SK-N-SH treated with all-trans-retinoic acid at 6 μM for 48 hours (cell line): ENCODE measurements around the gene CDYL.

Experiments
- ATAC-seq: fragments of 200-7000 bp; cut with Tn5 transposase; 3 replicates; pipeline ENCODE4 v1.9.1; 2020; ENCODE audit warnings: mild to moderate bottlenecking, moderate library complexity
- BACH2 ChIP-seq: fragments of 250-450 bp; sonication (Bioruptor Pico); IDR thresholded peaks from 2 replicates; pipeline ENCODE4 v1.9.0; 2021; ENCODE audit warnings: mild to moderate bottlenecking, borderline replicate concordance
- CREB5 ChIP-seq: fragments of 250-450 bp; sonication (Bioruptor Pico); IDR thresholded peaks from 2 replicates; pipeline ENCODE4 v1.5.1; 2020; ENCODE audit warnings: low read depth, mild to moderate bottlenecking, moderate library complexity
- CSDC2 ChIP-seq: fragments of 250-450 bp; sonication (Bioruptor Pico); IDR thresholded peaks from 2 replicates; pipeline ENCODE4 v1.5.0; 2020; ENCODE audit warnings: mild to moderate bottlenecking, moderate library complexity
- ESRRG ChIP-seq: fragments of 250-450 bp; sonication (Bioruptor Pico); IDR thresholded peaks from 2 replicates; pipeline ENCODE4 v1.6.1; 2021; ENCODE audit warnings: mild to moderate bottlenecking
- GLIS3 ChIP-seq: fragments of 250-450 bp; sonication (Bioruptor Pico); IDR thresholded peaks from 2 replicates; pipeline ENCODE4 v1.5.0; 2020; ENCODE audit warnings: mild to moderate bottlenecking, moderate library complexity
- OSR1 ChIP-seq: fragments of 250-450 bp; sonication (Bioruptor Pico); IDR thresholded peaks from 2 replicates; pipeline ENCODE4 v1.8.0; 2022; ENCODE audit warnings: moderate library complexity, mild to moderate bottlenecking, inconsistent platforms
- POU6F1 ChIP-seq: fragments of 250-450 bp; sonication (Bioruptor Pico); IDR thresholded peaks from 2 replicates; pipeline ENCODE4 v1.8.0; 2021; ENCODE audit warnings: low read depth, mild to moderate bottlenecking, moderate library complexity, borderline replicate concordance
- RARB ChIP-seq: fragments of 250-450 bp; sonication (Bioruptor Pico); IDR thresholded peaks from 2 replicates; pipeline ENCODE4 v1.8.0; 2021; ENCODE audit warnings: mild to moderate bottlenecking, moderate library complexity
- SNAI2 ChIP-seq: fragments of 250-450 bp; sonication (Bioruptor Pico); IDR thresholded peaks from 2 replicates; pipeline ENCODE4 v1.5.0; 2020; ENCODE audit warnings: mild to moderate bottlenecking, moderate library complexity
- TOX ChIP-seq: fragments of 250-450 bp; sonication (Bioruptor Pico); IDR thresholded peaks from 2 replicates; pipeline ENCODE4 v1.8.0; 2021; ENCODE audit warnings: mild to moderate bottlenecking, moderate library complexity, borderline replicate concordance
- ZC3H10 ChIP-seq: fragments of 250-450 bp; sonication (Bioruptor Pico); IDR thresholded peaks from 2 replicates; pipeline ENCODE4 v1.5.1; 2021; ENCODE audit warnings: mild to moderate bottlenecking, moderate library complexity
- ZFP3 ChIP-seq: fragments of 250-450 bp; sonication (Bioruptor Pico); IDR thresholded peaks from 2 replicates; pipeline ENCODE4 v1.5.0; 2020; ENCODE audit warnings: mild to moderate bottlenecking, moderate library complexity
- ZFP30 ChIP-seq: fragments of 450-650 bp; formaldehyde crosslinking; IDR thresholded peaks from 2 replicates; pipeline ENCODE4 v1.5.0; 2022; ENCODE audit warnings: mild to moderate bottlenecking, moderate library complexity
- ZNF565 ChIP-seq: fragments of 450-650 bp; formaldehyde crosslinking; conservative IDR thresholded peaks from 2 replicates; pipeline ENCODE4 v1.5.0; 2020; ENCODE audit warnings: low read depth, mild to moderate bottlenecking, moderate library complexity
- ZNF70 ChIP-seq: fragments of 450-650 bp; formaldehyde crosslinking; IDR thresholded peaks from 2 replicates; pipeline ENCODE4 v1.5.0; 2020; ENCODE audit warnings: mild to moderate bottlenecking, moderate library complexity
- ZNF8 ChIP-seq: fragments of 450-650 bp; formaldehyde crosslinking; IDR thresholded peaks from 2 replicates; pipeline ENCODE4 v1.5.0; 2020; ENCODE audit warnings: mild to moderate bottlenecking, moderate library complexity
- TF ChIP-seq, protein P1 (sequence below): fragments of 250-450 bp; sonication (Bioruptor Pico); IDR thresholded peaks from 2 replicates; pipeline ENCODE4 v1.8.0; 2020; ENCODE audit warnings: mild to moderate bottlenecking, moderate library complexity, borderline replicate concordance
- TF ChIP-seq, protein P2 (sequence below): fragments of 250-450 bp; sonication (Bioruptor Pico); IDR thresholded peaks from 2 replicates; pipeline ENCODE4 v1.5.0; 2020; ENCODE audit warnings: mild to moderate bottlenecking, moderate library complexity

The CDYL gene

DNA sequence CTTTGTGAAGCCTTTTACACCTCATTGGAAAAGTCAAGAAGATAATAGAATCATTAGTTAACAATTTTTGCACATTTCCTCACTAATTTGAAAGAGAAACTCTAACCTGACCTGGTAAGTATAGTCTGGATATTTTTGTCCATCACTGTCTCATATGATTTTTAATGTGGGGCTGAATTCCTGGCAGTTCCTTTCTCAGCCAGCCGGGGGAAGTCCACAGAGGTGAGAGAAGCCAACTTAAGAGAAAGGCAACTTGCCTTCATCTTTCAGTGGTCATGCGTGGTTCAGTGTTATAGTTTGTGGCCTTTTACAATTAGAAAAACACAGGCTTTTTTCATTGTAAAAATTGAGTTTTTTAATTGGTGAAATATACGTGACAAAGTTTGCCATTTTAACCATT, 80.6 kb downstream of the CDYL start:
- no peak for ATAC-seq
- TF ChIP-seq CSDC2 (CRISPR knock-in tag) (no peak), ZC3H10 (CRISPR knock-in tag) (no peak), TOX (CRISPR knock-in tag) (no peak), RARB (CRISPR knock-in tag) (no peak), ESRRG (CRISPR knock-in tag) (no peak), OSR1 (CRISPR knock-in tag) (no peak), CREB5 (no peak), GLIS3 (CRISPR knock-in tag) (no peak), ZNF565 (no peak)
- TF ChIP-seq, protein P1, sequence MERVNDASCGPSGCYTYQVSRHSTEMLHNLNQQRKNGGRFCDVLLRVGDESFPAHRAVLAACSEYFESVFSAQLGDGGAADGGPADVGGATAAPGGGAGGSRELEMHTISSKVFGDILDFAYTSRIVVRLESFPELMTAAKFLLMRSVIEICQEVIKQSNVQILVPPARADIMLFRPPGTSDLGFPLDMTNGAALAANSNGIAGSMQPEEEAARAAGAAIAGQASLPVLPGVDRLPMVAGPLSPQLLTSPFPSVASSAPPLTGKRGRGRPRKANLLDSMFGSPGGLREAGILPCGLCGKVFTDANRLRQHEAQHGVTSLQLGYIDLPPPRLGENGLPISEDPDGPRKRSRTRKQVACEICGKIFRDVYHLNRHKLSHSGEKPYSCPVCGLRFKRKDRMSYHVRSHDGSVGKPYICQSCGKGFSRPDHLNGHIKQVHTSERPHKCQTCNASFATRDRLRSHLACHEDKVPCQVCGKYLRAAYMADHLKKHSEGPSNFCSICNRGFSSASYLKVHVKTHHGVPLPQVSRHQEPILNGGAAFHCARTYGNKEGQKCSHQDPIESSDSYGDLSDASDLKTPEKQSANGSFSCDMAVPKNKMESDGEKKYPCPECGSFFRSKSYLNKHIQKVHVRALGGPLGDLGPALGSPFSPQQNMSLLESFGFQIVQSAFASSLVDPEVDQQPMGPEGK (CRISPR knock-in tag): no peak
- TF ChIP-seq, protein P2, sequence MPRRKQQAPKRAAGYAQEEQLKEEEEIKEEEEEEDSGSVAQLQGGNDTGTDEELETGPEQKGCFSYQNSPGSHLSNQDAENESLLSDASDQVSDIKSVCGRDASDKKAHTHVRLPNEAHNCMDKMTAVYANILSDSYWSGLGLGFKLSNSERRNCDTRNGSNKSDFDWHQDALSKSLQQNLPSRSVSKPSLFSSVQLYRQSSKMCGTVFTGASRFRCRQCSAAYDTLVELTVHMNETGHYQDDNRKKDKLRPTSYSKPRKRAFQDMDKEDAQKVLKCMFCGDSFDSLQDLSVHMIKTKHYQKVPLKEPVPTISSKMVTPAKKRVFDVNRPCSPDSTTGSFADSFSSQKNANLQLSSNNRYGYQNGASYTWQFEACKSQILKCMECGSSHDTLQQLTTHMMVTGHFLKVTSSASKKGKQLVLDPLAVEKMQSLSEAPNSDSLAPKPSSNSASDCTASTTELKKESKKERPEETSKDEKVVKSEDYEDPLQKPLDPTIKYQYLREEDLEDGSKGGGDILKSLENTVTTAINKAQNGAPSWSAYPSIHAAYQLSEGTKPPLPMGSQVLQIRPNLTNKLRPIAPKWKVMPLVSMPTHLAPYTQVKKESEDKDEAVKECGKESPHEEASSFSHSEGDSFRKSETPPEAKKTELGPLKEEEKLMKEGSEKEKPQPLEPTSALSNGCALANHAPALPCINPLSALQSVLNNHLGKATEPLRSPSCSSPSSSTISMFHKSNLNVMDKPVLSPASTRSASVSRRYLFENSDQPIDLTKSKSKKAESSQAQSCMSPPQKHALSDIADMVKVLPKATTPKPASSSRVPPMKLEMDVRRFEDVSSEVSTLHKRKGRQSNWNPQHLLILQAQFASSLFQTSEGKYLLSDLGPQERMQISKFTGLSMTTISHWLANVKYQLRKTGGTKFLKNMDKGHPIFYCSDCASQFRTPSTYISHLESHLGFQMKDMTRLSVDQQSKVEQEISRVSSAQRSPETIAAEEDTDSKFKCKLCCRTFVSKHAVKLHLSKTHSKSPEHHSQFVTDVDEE (CRISPR knock-in tag): no peak

DNA sequence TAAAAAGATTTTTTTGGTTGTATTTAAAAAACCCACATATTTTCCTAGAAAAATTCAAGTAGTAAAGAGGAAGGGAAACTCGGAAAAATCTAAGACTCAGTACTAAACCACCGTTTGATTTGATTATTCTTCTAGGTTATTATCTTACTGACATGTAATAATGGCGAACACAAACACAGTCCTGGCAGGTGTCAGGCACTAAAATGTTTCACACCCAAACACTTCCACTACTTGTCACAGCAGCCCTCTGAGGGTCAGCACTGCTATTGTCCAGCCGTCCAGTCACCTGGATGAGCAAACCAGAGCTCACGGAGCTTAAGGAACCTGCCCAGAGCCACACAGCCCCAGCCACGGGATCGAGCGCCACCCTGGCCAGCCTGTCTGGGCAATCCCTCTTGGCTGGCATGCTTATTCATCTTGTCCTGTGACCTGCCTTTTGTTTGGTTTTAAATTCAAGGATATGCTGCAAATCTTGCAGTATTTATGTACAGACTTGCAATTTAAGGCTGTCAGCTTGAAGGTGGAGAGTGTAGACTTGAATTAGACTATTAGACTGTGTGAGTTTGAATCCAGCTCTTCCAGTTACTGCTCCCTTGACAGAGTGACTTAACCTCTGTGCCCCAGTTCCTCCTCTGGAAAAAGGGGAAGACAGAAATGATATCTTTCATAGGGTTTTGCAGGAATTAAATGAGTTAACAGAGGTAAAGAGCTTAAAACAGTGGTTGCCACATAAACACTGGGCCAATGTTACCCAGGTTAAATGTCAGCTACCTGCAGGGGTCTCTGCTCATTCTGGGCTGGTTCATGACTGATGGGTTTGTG, 82.2 kb downstream of the CDYL start:
- no peak for ATAC-seq
- TF ChIP-seq BACH2 (CRISPR knock-in tag) (no peak), TOX (CRISPR knock-in tag) (no peak), ZFP30 (CRISPR knock-in tag) (no peak), CREB5 (no peak), ZNF8 (CRISPR knock-in tag) (no peak), ZNF565 (no peak), SNAI2 (CRISPR knock-in tag) (no peak), ZNF70 (CRISPR knock-in tag) (no peak), ZFP3 (CRISPR knock-in tag) (no peak), POU6F1 (CRISPR knock-in tag) (no peak)
- TF ChIP-seq, protein P1 (CRISPR knock-in tag): no peak
- TF ChIP-seq, protein P2 (CRISPR knock-in tag): no peak
